ENCODE data around the gene TTC12. TPM values are rescaled to one million over a fixed set of nuclear protein-coding genes. Genes with fewer than 3 reads are reported as not detected.

TTC12 gene
- total and polyA plus RNA-seq, 2 of the 4 experiments (the other 2 are of a cell fraction), result 10.0 to 14.7 TPM

GRCh38 chr11:113287801-113288200 lies 26.6 kb upstream of the TTC12 start:
- Histone ChIP-seq H2AFZ (replicated peaks; ENCODE audit: low read length, poor library complexity) (no peak overlapping the region), H4K91ac (ENCODE audit: insufficient read depth, low read depth, low read length) (no peak overlapping the region), H2BK5ac (ENCODE audit: low read depth, low read length, poor library complexity, severe bottlenecking) (no peak overlapping the region), H3K56ac (ENCODE audit: extremely low read depth, insufficient read depth, low read length) (no peak overlapping the region), H2BK120ac (ENCODE audit: low read depth, low read length) (no peak overlapping the region), H3K9ac (ENCODE audit: low read depth, low read length) (no peak overlapping the region), H3K4me3 (ENCODE audit: insufficient read depth, low read depth, low read length) (no peak overlapping the region), H2BK20ac (ENCODE audit: low read depth, low read length) (no peak overlapping the region), H3K14ac (replicated peaks; ENCODE audit: low read depth, low read length) (no peak overlapping the region), H2AK5ac (ENCODE audit: low read depth, low read length) (no peak overlapping the region), H3K79me1 (ENCODE audit: low read depth in 1 of 2, low read length in 2 of 2) (no peaks in the 10 kb centered on the region), H3K23ac (ENCODE audit: low read depth, low read length) (no peak overlapping the region), H4K20me1 (ENCODE audit: insufficient read depth, low read length) (no peaks in the 10 kb centered on the region), H2AK9ac (replicated peaks; ENCODE audit: low read depth, low read length, poor library complexity) (no peak overlapping the region), H3K4me1 (ENCODE audit: control insufficient read depth, insufficient read depth, low read length) (peaks cover 6% of the 10 kb centered on the region; the same call in 1 of the 2 replicates), H3K9me1 (ENCODE audit: insufficient read depth, low read length) (no peaks in the 10 kb centered on the region), H3K36me3 (ENCODE audit: control insufficient read depth, insufficient read depth, low read length) (no peaks in the 10 kb centered on the region), H3K4ac (ENCODE audit: low read depth, low read length) (no peak overlapping the region), H4K8ac (ENCODE audit: low read depth in 2 of 2, low read length in 2 of 2) (no peak overlapping the region), H3K27ac (ENCODE audit: insufficient read depth, low read length) (peak overlapping the region; percentile 47; the same call in 1 of the 2 replicates), H3K9me3 (ENCODE audit: control insufficient read depth, insufficient read depth, low read length) (no peaks in the 10 kb centered on the region), H3K27me3 (ENCODE audit: control insufficient read depth, insufficient read depth, low read length) (peaks cover 11% of the 10 kb centered on the region; the same call in 1 of the 2 replicates), H3K4me2 (ENCODE audit: low read depth, low read length) (no peak overlapping the region; the same call in 1 of the 2 replicates), H2BK15ac (ENCODE audit: low read depth, low read length) (no peak overlapping the region), H4K5ac (ENCODE audit: low read depth, low read length) (no peak overlapping the region), H3K18ac (ENCODE audit: low read depth, low read length) (no peak overlapping the region; the same call in 1 of the 2 replicates)
- intact Hi-C loops (cut with micrococcal nuclease), result loop anchor here (10.0 kb wide), 1 partner anchor 1173 kb away; no protein-coding TSS in a partner anchor
- in situ Hi-C loops (cut with MboI; ENCODE audit: low sequenced_read_pairs), result loop anchor here (10.0 to 25.0 kb wide), 3 partner anchors 1003 to 1176 kb away; partner anchors contain the start of gene PTS
- 0% methylated on average over 1 of the region's 3 CpGs; no CpG with 5 or more reads in 1 of the 2 experiments for WGBS, 2 experiments (ENCODE audit: extremely low coverage in 2 of 2, insufficient read length in 1 of 2)
- no peak for TF ChIP-seq RAD21 (IDR thresholded peaks at IDR 0.05; ENCODE audit: low read length)
- no peak for TF ChIP-seq POLR2A (IDR thresholded peaks at IDR 0.05; ENCODE audit: low read depth, low read length)
- TF ChIP-seq MXI1 (IDR thresholded peaks at IDR 0.05; ENCODE audit: borderline replicate concordance, low read depth, low read length), result no peak
- no peak for TF ChIP-seq FOS (IDR thresholded peaks at IDR 0.05; ENCODE audit: low read depth, low read length)
- no peak for TF ChIP-seq MAZ (IDR thresholded peaks at IDR 0.05; ENCODE audit: borderline replicate concordance, low read depth, low read length)
- no peak for TF ChIP-seq USF2 (IDR thresholded peaks at IDR 0.05; ENCODE audit: low read depth, low read length)
- TF ChIP-seq CEBPB (IDR thresholded peaks at IDR 0.05; ENCODE audit: low read depth, low read length), result no peak
- no peak for TF ChIP-seq ELK1 (IDR thresholded peaks at IDR 0.05; ENCODE audit: borderline replicate concordance, low read depth, low read length)
- TF ChIP-seq RCOR1 (IDR thresholded peaks at IDR 0.05; ENCODE audit: insufficient replicate concordance, low read length), result no peak
- TF ChIP-seq SMC3 (IDR thresholded peaks at IDR 0.05; ENCODE audit: low read depth, low read length), result no peak
- TF ChIP-seq CHD1 (IDR thresholded peaks at IDR 0.05; ENCODE audit: low read depth, low read length), result no peak
- TF ChIP-seq NFE2L2 (IDR thresholded peaks at IDR 0.05; ENCODE audit: low read depth, low read length), result no peak
- TF ChIP-seq MAFK (IDR thresholded peaks at IDR 0.05; ENCODE audit: low read depth, low read length), result no peak
- no peak for TF ChIP-seq BHLHE40 (IDR thresholded peaks at IDR 0.05; ENCODE audit: low read depth, low read length)
- no peak for TF ChIP-seq RFX5 (IDR thresholded peaks at IDR 0.05; ENCODE audit: low read depth, low read length)
- no peak for TF ChIP-seq CTCF (conservative IDR thresholded peaks at IDR 0.05; ENCODE audit: low read depth, low read length)
- CTCF ChIA-PET, result interaction anchor here (0.6 kb wide), 1 partner anchor 999 kb away, joined by 3 read pairs; no protein-coding TSS in a partner anchor
- dilution Hi-C loops (cut with HindIII; ENCODE audit: low sequenced_read_pairs, unreplicated experiment), result no loop called here
- POLR2A ChIA-PET (ENCODE audit: unreplicated experiment), result no interaction called here
- ATAC-seq (ENCODE audit: low read depth) (peak; percentile 38), DNase-seq (peak; percentile 6)
- BruUV-seq (replicated peaks), result no TSS peak

Data from IMR-90 (cell line).